ENCODE measurements around the gene RNF133. TPM values are rescaled to one million over a fixed set of nuclear protein-coding genes. Genes with fewer than 3 reads are reported as not detected.

The RNF133 gene
- total RNA-seq, 4 donors from 2014 or later: 1.1 to 2.4 (median 1.2) TPM; not detected in 1

DNA sequence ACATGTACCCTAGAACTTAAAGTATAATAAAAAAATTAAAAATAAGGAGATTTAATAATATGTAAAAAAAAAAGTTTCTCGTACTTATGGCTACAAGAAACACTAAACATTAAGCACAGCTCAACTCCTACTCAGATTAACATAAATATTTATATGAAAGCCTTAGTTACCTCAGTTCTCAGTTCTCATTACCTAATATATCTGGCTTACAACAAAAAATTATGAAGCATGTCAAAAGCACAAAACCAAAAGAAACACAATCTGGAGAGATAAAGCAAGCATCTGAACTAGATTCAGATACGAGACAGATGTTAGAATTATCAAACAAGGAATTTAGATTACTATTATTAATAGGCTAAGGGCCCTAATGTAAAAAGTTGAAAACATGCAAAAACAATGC is 40.1 kb downstream of the RNF133 start:
- H3K4me1 ChIP-seq: no peaks in the 10 kb centered on the region
- no peaks in the 10 kb centered on the region for H3K27me3 ChIP-seq
- in situ Hi-C loops (cut with MboI; ENCODE audit: low pct_ligation_motif_present in 1 of 4, low pct_unique_long_range_greater_than_20kb in 1 of 4, low sequenced_read_pairs in 3 of 4) (no loop called here), intact Hi-C loops (cut with DNase I; ENCODE audit: low total_unique reads) (loop anchor here (10.0 kb wide), 1 partner anchor 736 kb away; no protein-coding TSS in a partner anchor)
- H3K9me3 ChIP-seq: no peaks in the 10 kb centered on the region
- H3K36me3 ChIP-seq: no peaks in the 10 kb centered on the region
- TF ChIP-seq, protein P1, sequence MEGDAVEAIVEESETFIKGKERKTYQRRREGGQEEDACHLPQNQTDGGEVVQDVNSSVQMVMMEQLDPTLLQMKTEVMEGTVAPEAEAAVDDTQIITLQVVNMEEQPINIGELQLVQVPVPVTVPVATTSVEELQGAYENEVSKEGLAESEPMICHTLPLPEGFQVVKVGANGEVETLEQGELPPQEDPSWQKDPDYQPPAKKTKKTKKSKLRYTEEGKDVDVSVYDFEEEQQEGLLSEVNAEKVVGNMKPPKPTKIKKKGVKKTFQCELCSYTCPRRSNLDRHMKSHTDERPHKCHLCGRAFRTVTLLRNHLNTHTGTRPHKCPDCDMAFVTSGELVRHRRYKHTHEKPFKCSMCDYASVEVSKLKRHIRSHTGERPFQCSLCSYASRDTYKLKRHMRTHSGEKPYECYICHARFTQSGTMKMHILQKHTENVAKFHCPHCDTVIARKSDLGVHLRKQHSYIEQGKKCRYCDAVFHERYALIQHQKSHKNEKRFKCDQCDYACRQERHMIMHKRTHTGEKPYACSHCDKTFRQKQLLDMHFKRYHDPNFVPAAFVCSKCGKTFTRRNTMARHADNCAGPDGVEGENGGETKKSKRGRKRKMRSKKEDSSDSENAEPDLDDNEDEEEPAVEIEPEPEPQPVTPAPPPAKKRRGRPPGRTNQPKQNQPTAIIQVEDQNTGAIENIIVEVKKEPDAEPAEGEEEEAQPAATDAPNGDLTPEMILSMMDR (IDR thresholded peaks at IDR 0.05): no peak
- TF ChIP-seq POLR2A (IDR thresholded peaks at IDR 0.05): no peak
- no peak for TF ChIP-seq EP300 (IDR thresholded peaks at IDR 0.05; ENCODE audit: low read depth)
- no peak for TF ChIP-seq POLR2AphosphoS5 (IDR thresholded peaks at IDR 0.05)
- 61 to 80% methylated on average over 2 of the region's 2 CpGs for WGBS, 2 donors (ENCODE audit: low coverage in 1 of 2)
- no peak overlapping the region for H3K27ac ChIP-seq
- no peak for DNase-seq
- no peak overlapping the region for H3K4me3 ChIP-seq

GRCh38 chr7:122653685-122654084 is 45.2 kb downstream of the RNF133 start:
- 76 to 85% methylated on average over 5 of the region's 5 CpGs for WGBS, 2 donors (ENCODE audit: low coverage in 1 of 2)
- Histone ChIP-seq H3K27me3 (no peaks in the 10 kb centered on the region), H3K4me3 (no peak overlapping the region), H3K4me1 (no peaks in the 10 kb centered on the region), H3K9me3 (no peaks in the 10 kb centered on the region), H3K36me3 (no peaks in the 10 kb centered on the region), H3K27ac (no peak overlapping the region)
- TF ChIP-seq EP300 (IDR thresholded peaks at IDR 0.05; ENCODE audit: low read depth): no peak
- TF ChIP-seq POLR2A (IDR thresholded peaks at IDR 0.05): no peak
- TF ChIP-seq, protein P1 (IDR thresholded peaks at IDR 0.05): no peak
- TF ChIP-seq POLR2AphosphoS5 (IDR thresholded peaks at IDR 0.05): no peak
- DNase-seq: no peak
- intact Hi-C loops (cut with DNase I; ENCODE audit: low total_unique reads): loop anchor here (10.0 kb wide), 1 partner anchor 741 kb away; no protein-coding TSS in a partner anchor
- in situ Hi-C loops (cut with MboI; ENCODE audit: low pct_ligation_motif_present in 1 of 4, low pct_unique_long_range_greater_than_20kb in 1 of 4, low sequenced_read_pairs in 3 of 4): no loop called here

DNA sequence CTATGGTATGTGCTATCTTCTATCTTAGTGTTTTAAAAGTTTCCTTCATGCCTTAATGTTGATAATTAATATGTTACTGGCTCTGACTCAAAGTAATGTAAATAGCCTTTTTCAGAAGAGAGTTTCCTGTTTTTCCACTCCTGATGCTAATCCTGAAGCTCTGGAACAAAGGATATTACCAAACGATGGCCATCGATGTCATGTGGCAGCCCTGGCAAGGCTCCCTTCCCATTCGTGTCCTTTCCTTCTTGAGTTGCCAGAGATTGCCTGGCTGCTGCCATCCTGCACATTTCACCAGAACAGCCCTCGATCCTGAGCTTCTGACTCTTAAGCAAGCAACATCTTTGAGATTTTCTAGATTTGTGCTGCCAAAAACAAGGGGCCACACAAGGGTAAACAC is 46.0 kb downstream of the RNF133 start:
- no peaks in the 10 kb centered on the region for H3K36me3 ChIP-seq
- DNase-seq: no peak
- intact Hi-C loops (cut with DNase I; ENCODE audit: low total_unique reads) (loop anchor here (10.0 kb wide), 1 partner anchor 742 kb away; no protein-coding TSS in a partner anchor), in situ Hi-C loops (cut with MboI; ENCODE audit: low pct_ligation_motif_present in 1 of 4, low pct_unique_long_range_greater_than_20kb in 1 of 4, low sequenced_read_pairs in 3 of 4) (no loop called here)
- no peaks in the 10 kb centered on the region for H3K27me3 ChIP-seq
- H3K4me3 ChIP-seq: no peak overlapping the region
- no peaks in the 10 kb centered on the region for H3K9me3 ChIP-seq
- TF ChIP-seq POLR2AphosphoS5 (IDR thresholded peaks at IDR 0.05) (no peak), POLR2A (IDR thresholded peaks at IDR 0.05) (no peak), EP300 (IDR thresholded peaks at IDR 0.05; ENCODE audit: low read depth) (no peak)
- TF ChIP-seq, protein P1 (IDR thresholded peaks at IDR 0.05): no peak
- H3K27ac ChIP-seq: no peak overlapping the region
- 53% methylated on average over 4 of the region's 4 CpGs; no CpG with 5 or more reads in 1 of the 2 donors for WGBS, 2 donors (ENCODE audit: low coverage in 1 of 2)
- H3K4me1 ChIP-seq: no peaks in the 10 kb centered on the region

DNA sequence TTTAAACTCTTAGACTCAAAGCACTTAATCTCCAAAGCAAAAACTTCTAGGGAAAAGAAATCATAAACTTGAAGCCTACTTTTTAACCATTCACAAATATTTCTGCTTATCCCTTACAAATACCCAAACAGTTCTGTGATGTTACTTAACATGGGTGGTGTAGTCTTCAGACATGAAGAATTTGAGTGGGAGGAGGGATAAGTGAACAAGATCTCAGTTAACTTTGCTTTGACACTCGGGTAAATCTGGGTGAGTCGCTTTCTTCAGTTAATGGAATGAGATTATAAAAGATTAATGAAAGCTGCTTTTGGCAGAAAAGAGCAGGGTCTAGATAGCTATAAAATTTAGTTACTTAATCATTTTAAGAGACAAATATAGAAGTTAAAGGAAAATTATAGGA is 47.5 kb downstream of the RNF133 start:
- Histone ChIP-seq H3K4me1 (no peaks in the 10 kb centered on the region), H3K27me3 (no peaks in the 10 kb centered on the region), H3K36me3 (no peaks in the 10 kb centered on the region), H3K4me3 (no peak overlapping the region), H3K9me3 (no peaks in the 10 kb centered on the region), H3K27ac (no peak overlapping the region)
- in situ Hi-C loops (cut with MboI; ENCODE audit: low pct_ligation_motif_present in 1 of 4, low pct_unique_long_range_greater_than_20kb in 1 of 4, low sequenced_read_pairs in 3 of 4) (no loop called here), intact Hi-C loops (cut with DNase I; ENCODE audit: low total_unique reads) (loop anchor here (10.0 kb wide), 1 partner anchor 743 kb away; no protein-coding TSS in a partner anchor)
- no peak for DNase-seq
- 74 to 89% methylated on average over 2 of the region's 2 CpGs for WGBS, 2 donors (ENCODE audit: low coverage in 1 of 2)
- TF ChIP-seq POLR2A (IDR thresholded peaks at IDR 0.05): no peak
- TF ChIP-seq, protein P1 (IDR thresholded peaks at IDR 0.05): no peak
- no peak for TF ChIP-seq POLR2AphosphoS5 (IDR thresholded peaks at IDR 0.05)
- no peak for TF ChIP-seq EP300 (IDR thresholded peaks at IDR 0.05; ENCODE audit: low read depth)

Small RNAs within 50 kb of the gene (small RNA-seq; reads per million reads assigned to genes)
- gene AC006463.1: 0 reads per million in 4 donors

Other genes with a start within 250 kb of the RNF133 start
- 10 to 100 TPM in 1 of 4 donors, 1 to 10 TPM in 2, under 1 TPM in 1; 0.96 to 15.0 (median 1.5) TPM for gene RNF148, start 3.8 kb upstream of the RNF133 start, total RNA-seq
- 10 to 100 TPM in 3 of 4 donors, 1 to 10 TPM in 1; 9.0 to 15.2 (median 12.6) TPM for gene CADPS2, start 187.3 kb upstream of the RNF133 start, total RNA-seq

All from transverse colon (tissue), 4 donors.